ENCODE data around the gene CCT2. TPM values are rescaled to one million over a fixed set of nuclear protein-coding genes. Genes with fewer than 3 reads are reported as not detected.

The CCT2 gene
- total and polyA plus RNA-seq, 2 of the 4 experiments (the other 2 are of a cell fraction): 194 to 651 TPM

- Histone ChIP-seq H3K56ac (ENCODE audit: extremely low read depth, insufficient read depth, low read length) (no peak overlapping the region), H3K4me3 (ENCODE audit: insufficient read depth, low read depth, low read length) (no peak overlapping the region), H4K20me1 (ENCODE audit: insufficient read depth, low read length) (peaks cover 4% of the 10 kb centered on the region; the same call in 1 of the 2 replicates), H2BK20ac (ENCODE audit: low read depth, low read length) (no peak overlapping the region), H3K18ac (ENCODE audit: low read depth, low read length) (no peak overlapping the region), H3K4me2 (ENCODE audit: low read depth, low read length) (no peak overlapping the region), H3K27me3 (ENCODE audit: control insufficient read depth, insufficient read depth, low read length) (no peaks in the 10 kb centered on the region), H3K4me1 (ENCODE audit: control insufficient read depth, insufficient read depth, low read length) (peaks cover 7% of the 10 kb centered on the region), H4K5ac (ENCODE audit: low read depth, low read length) (no peak overlapping the region), H3K9me3 (ENCODE audit: control insufficient read depth, insufficient read depth, low read length) (peaks cover 2% of the 10 kb centered on the region; the same call in 1 of the 2 replicates), H3K79me1 (ENCODE audit: low read depth in 1 of 2, low read length in 2 of 2) (peaks cover 8 to 51% of the 10 kb centered on the region in 2 experiments), H3K9ac (ENCODE audit: low read depth, low read length) (no peak overlapping the region), H3K14ac (replicated peaks; ENCODE audit: low read depth, low read length) (no peak overlapping the region), H4K8ac (ENCODE audit: low read depth in 2 of 2, low read length in 2 of 2) (no peak overlapping the region), H4K91ac (ENCODE audit: insufficient read depth, low read depth, low read length) (no peak overlapping the region), H2BK15ac (ENCODE audit: low read depth, low read length) (no peak overlapping the region), H2AFZ (replicated peaks; ENCODE audit: low read length, poor library complexity) (no peak overlapping the region), H3K23ac (ENCODE audit: low read depth, low read length) (no peak overlapping the region), H3K27ac (ENCODE audit: insufficient read depth, low read length) (no peak overlapping the region), H3K36me3 (ENCODE audit: control insufficient read depth, insufficient read depth, low read length) (peaks cover 1% of the 10 kb centered on the region; the same call in 1 of the 2 replicates), H2AK9ac (replicated peaks; ENCODE audit: low read depth, low read length, poor library complexity) (no peak overlapping the region), H2BK120ac (ENCODE audit: low read depth, low read length) (no peak overlapping the region), H3K4ac (ENCODE audit: low read depth, low read length) (no peak overlapping the region), H2BK5ac (ENCODE audit: low read depth, low read length, poor library complexity, severe bottlenecking) (no peak overlapping the region), H3K9me1 (ENCODE audit: insufficient read depth, low read length) (peaks cover 3% of the 10 kb centered on the region), H2AK5ac (ENCODE audit: low read depth, low read length) (no peak overlapping the region)
- ChIA-PET CTCF (no interaction called here), POLR2A (ENCODE audit: unreplicated experiment) (no interaction called here)
- ATAC-seq (ENCODE audit: low read depth) (no peak), DNase-seq (no peak)
- TF ChIP-seq RCOR1 (IDR thresholded peaks at IDR 0.05; ENCODE audit: insufficient replicate concordance, low read length): no peak
- WGBS, 2 experiments (ENCODE audit: extremely low coverage in 2 of 2, insufficient read length in 1 of 2): no CpG with 5 or more reads among the region's 1 CpG
- dilution Hi-C loops (cut with HindIII; ENCODE audit: low sequenced_read_pairs, unreplicated experiment) (no loop called here), intact Hi-C loops (cut with micrococcal nuclease) (no loop called here), in situ Hi-C loops (cut with MboI; ENCODE audit: low sequenced_read_pairs) (no loop called here)
- BruUV-seq (replicated peaks): no TSS peak
These were observed 41.2 kb upstream of the CCT2 start for GRCh38 chr12:69544087-69544486.
